ENCODE measurements around the gene WDR6. TPM values are rescaled to one million over a fixed set of nuclear protein-coding genes. Genes with fewer than 3 reads are reported as not detected.
A peak's percentile ranks its signal among the peaks of the same experiment; 100 is the strongest.

WDR6 gene
- total RNA-seq, 3 donors from 2014 or later: 98.5 to 205 (median 165) TPM

- Histone ChIP-seq H3K4me3 (no peak overlapping the region), H3K9me3 (no peaks in the 10 kb centered on the region), H3K36me3 (ENCODE audit: low read depth) (no peaks in the 10 kb centered on the region), H3K4me1 (ENCODE audit: low read depth) (peaks cover 6% of the 10 kb centered on the region)
- no peak for TF ChIP-seq CTCF (IDR thresholded peaks at IDR 0.05)
- no peak for DNase-seq
- no peak for ATAC-seq
- intact Hi-C loops (cut with DNase I, micrococcal nuclease): no loop called here
Observed at GRCh38 chr3:49001155-49001554, 6.0 kb upstream of the WDR6 start.

- Histone ChIP-seq H3K36me3 (ENCODE audit: low read depth) (no peaks in the 10 kb centered on the region), H3K4me1 (ENCODE audit: low read depth) (peaks cover 9% of the 10 kb centered on the region), H3K4me3 (no peak overlapping the region), H3K9me3 (no peaks in the 10 kb centered on the region)
- DNase-seq (peak; percentile 81 to 87 (median 84)), ATAC-seq (no peak)
- TF ChIP-seq CTCF (IDR thresholded peaks at IDR 0.05): no peak
- intact Hi-C loops (cut with DNase I, micrococcal nuclease): no loop called here
Observed at GRCh38 chr3:49004352-49005302, 2.6 kb upstream of the WDR6 start.

- Histone ChIP-seq H3K4me3 (no peak overlapping the region), H3K36me3 (ENCODE audit: low read depth) (no peaks in the 10 kb centered on the region), H3K4me1 (ENCODE audit: low read depth) (peaks cover 9% of the 10 kb centered on the region), H3K9me3 (no peaks in the 10 kb centered on the region)
- no peak for ATAC-seq
- intact Hi-C loops (cut with DNase I, micrococcal nuclease): no loop called here
- TF ChIP-seq CTCF (IDR thresholded peaks at IDR 0.05): no peak
- no peak for DNase-seq
Observed at GRCh38 chr3:49005303-49005680, 1.9 kb upstream of the WDR6 start.

GRCh38 chr3:49005998-49006397 is 1.2 kb upstream of the WDR6 start:
- no peaks in the 10 kb centered on the region for H3K36me3 ChIP-seq (ENCODE audit: low read depth)
- no peak for DNase-seq
- H3K4me3 ChIP-seq: no peak overlapping the region
- H3K9me3 ChIP-seq: no peaks in the 10 kb centered on the region
- peaks cover 9% of the 10 kb centered on the region for H3K4me1 ChIP-seq (ENCODE audit: low read depth)
- no peak for TF ChIP-seq CTCF (IDR thresholded peaks at IDR 0.05)
- intact Hi-C loops (cut with DNase I, micrococcal nuclease): no loop called here
- ATAC-seq: no peak

DNA sequence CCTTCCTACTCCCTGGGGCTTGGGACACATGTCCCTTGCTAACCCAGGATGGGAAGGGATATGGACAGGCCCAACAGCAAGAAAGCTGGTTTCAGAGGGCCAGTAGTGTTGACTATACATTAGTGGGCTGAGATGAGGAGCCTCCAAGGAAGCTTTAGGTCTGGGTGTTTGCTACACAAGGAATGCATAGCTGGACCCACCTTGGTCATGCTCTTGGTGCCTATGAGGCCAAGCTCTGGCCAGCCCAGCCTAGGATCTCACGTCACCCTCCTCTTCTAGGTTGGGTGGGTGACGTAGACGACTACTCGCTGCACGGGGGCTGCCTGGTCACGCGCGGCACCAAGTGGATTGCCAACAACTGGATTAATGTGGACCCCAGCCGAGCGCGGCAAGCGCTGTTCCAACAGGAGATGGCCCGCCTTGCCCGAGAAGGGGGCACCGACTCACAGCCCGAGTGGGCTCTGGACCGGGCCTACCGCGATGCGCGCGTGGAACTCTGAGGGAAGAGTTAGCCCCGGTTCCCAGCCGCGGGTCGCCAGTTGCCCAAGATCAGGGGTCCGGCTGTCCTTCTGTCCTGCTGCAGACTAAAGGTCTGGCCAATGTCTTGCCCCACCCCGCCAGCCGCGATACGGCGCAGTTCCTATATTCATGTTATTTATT is 653 bp upstream of the WDR6 start:
- H3K4me3 ChIP-seq: peak overlapping the region; percentile 51
- intact Hi-C loops (cut with DNase I, micrococcal nuclease): no loop called here
- no peaks in the 10 kb centered on the region for H3K36me3 ChIP-seq (ENCODE audit: low read depth)
- H3K4me1 ChIP-seq (ENCODE audit: low read depth): peaks cover 9% of the 10 kb centered on the region
- no peaks in the 10 kb centered on the region for H3K9me3 ChIP-seq
- no peak for TF ChIP-seq CTCF (IDR thresholded peaks at IDR 0.05)
- ATAC-seq (peak; percentile 0), DNase-seq (peak in 1 of 3 donors; percentile 76)

All from mucosa of descending colon (tissue), 3 donors.